ENCODE measurements around the gene SLC2A5.

- no peak for TF ChIP-seq CTCF (conservative IDR thresholded peaks at IDR 0.05; ENCODE audit: low read depth, low read length)
- TF ChIP-seq EZH2 (IDR thresholded peaks at IDR 0.05; ENCODE audit: borderline replicate concordance, low read depth, low read length, poor library complexity, severe bottlenecking) = no peak
These were observed 18.6 kb downstream of the SLC2A5 start for GRCh38 chr1:9050803-9051202.

Measured in A673 (cell line).